Glutamatergic neuron (in vitro differentiated cells): ENCODE data around the gene FLAD1. TPM values are rescaled to one million over a fixed set of nuclear protein-coding genes. Genes with fewer than 3 reads are reported as not detected.

Experiments used
- DNase-seq: peaks from one replicate; pipeline ENCODE4 v3.0.0; 2022
- H3K27ac Mint-ChIP-seq: one replicate; pipeline ENCODE4 v1.8.0; 2020; ENCODE audit warnings: mild to moderate bottlenecking, mixed read lengths, inconsistent platforms; ENCODE audit not compliant: unreplicated experiment
- H3K27me3 Mint-ChIP-seq: one replicate; pipeline ENCODE4 v1.8.0; 2020; ENCODE audit warnings: mild to moderate bottlenecking, moderate library complexity, mixed read lengths, inconsistent platforms; ENCODE audit not compliant: unreplicated experiment
- H3K36me3 Mint-ChIP-seq: one replicate; pipeline ENCODE4 v1.8.0; 2020; ENCODE audit warnings: mild to moderate bottlenecking, mixed read lengths, inconsistent platforms; ENCODE audit not compliant: unreplicated experiment
- H3K4me1 Mint-ChIP-seq: one replicate; pipeline ENCODE4 v1.8.0; 2020; ENCODE audit warnings: mild to moderate bottlenecking, low read depth, mixed read lengths, inconsistent platforms; ENCODE audit not compliant: unreplicated experiment
- H3K4me3 Mint-ChIP-seq: one replicate; pipeline ENCODE4 v1.8.0; 2020; ENCODE audit warnings: mild to moderate bottlenecking, mixed read lengths, inconsistent platforms; ENCODE audit not compliant: unreplicated experiment
- H3K9me3 Mint-ChIP-seq: one replicate; pipeline ENCODE4 v1.8.0; 2020; ENCODE audit warnings: mild to moderate bottlenecking, moderate library complexity, mixed read lengths, inconsistent platforms; ENCODE audit not compliant: unreplicated experiment
- total RNA-seq: library from RNA; stranded (reverse); fragmentation: NEBNext Ultra II Directional; extraction: Animal tissue kit (Norgen Biotek cat#: 25700); gene quantifications from one replicate; pipeline ENCODE4 v1.2.1, GENCODE V29; 2021; ENCODE audit not compliant: unreplicated experiment
- TF ChIP-seq, protein P1 (sequence below): fragments of 200-600 bp; sonication (generic); IDR thresholded peaks from one replicate; pipeline ENCODE4 v1.5.0; 2021; ENCODE audit not compliant: partially characterized antibody, unreplicated experiment

Gene FLAD1
- total RNA-seq, 1 donor from 2014 or later = 68.8 TPM

DNA sequence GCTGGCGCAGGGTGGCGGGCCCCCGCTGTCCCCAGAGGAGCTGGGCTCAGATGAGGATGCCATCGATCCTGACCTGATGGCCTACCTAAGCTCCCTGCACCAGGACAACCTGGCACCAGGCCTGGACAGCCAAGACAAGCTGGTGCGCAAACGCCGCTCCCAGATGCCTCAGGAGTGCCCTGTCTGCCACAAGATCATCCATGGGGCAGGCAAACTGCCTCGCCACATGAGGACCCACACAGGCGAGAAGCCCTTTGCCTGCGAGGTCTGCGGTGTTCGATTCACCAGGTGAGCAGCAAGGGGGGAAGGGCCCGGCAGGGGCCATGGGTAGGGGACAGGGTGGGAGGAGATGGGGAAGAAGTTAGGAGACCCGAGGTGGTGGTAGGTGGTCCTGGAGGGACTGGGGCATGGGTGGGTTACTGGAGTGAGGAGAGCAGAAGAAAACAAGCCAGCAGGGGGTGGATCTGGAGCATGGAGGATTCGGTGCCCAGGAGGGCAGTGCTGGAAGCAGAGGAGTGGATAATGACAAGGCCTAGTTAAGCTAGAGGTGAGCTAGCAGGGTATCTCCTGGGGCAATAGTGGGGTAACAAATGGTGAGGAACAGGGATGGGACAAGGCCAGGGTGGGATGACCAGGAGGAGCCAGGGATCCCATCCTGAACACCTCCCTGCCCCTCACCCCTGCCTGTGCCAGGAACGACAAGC, 32.5 kb downstream of the FLAD1 start:
- peak overlapping the region; percentile 42 for H3K4me3 Mint-ChIP-seq
- peaks cover 12% of the 10 kb centered on the region for H3K9me3 Mint-ChIP-seq
- H3K36me3 Mint-ChIP-seq = no peaks in the 10 kb centered on the region
- TF ChIP-seq, protein P1, sequence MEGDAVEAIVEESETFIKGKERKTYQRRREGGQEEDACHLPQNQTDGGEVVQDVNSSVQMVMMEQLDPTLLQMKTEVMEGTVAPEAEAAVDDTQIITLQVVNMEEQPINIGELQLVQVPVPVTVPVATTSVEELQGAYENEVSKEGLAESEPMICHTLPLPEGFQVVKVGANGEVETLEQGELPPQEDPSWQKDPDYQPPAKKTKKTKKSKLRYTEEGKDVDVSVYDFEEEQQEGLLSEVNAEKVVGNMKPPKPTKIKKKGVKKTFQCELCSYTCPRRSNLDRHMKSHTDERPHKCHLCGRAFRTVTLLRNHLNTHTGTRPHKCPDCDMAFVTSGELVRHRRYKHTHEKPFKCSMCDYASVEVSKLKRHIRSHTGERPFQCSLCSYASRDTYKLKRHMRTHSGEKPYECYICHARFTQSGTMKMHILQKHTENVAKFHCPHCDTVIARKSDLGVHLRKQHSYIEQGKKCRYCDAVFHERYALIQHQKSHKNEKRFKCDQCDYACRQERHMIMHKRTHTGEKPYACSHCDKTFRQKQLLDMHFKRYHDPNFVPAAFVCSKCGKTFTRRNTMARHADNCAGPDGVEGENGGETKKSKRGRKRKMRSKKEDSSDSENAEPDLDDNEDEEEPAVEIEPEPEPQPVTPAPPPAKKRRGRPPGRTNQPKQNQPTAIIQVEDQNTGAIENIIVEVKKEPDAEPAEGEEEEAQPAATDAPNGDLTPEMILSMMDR = no peak
- DNase-seq = no peak
- H3K4me1 Mint-ChIP-seq = peaks cover 20% of the 10 kb centered on the region
- H3K27ac Mint-ChIP-seq = no peak overlapping the region
- peaks cover 6% of the 10 kb centered on the region for H3K27me3 Mint-ChIP-seq

DNA sequence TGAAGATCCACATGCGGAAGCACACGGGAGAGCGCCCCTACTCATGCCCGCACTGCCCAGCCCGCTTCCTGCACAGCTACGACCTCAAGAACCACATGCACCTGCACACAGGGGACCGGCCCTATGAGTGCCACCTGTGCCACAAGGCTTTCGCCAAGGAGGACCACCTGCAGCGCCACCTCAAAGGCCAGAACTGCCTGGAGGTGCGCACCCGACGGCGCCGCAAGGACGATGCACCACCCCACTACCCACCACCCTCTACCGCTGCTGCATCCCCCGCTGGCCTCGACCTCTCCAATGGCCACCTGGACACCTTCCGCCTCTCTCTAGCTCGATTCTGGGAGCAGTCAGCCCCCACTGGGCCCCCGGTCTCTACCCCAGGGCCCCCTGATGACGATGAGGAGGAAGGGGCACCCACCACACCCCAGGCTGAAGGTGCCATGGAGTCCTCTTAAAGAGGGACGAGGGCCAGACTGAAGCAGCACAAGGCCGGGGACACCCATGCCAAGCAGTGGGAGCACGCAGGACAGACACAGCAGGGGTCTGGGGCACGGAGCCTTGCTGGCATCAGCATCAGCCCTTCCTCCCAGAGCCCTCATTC, 33.2 kb downstream of the FLAD1 start:
- H3K27me3 Mint-ChIP-seq = peaks cover 7% of the 10 kb centered on the region
- peaks cover 12% of the 10 kb centered on the region for H3K9me3 Mint-ChIP-seq
- H3K36me3 Mint-ChIP-seq = no peaks in the 10 kb centered on the region
- DNase-seq = no peak
- H3K27ac Mint-ChIP-seq = no peak overlapping the region
- TF ChIP-seq, protein P1 = no peak
- H3K4me3 Mint-ChIP-seq = peak overlapping the region; percentile 59
- peaks cover 20% of the 10 kb centered on the region for H3K4me1 Mint-ChIP-seq

DNA sequence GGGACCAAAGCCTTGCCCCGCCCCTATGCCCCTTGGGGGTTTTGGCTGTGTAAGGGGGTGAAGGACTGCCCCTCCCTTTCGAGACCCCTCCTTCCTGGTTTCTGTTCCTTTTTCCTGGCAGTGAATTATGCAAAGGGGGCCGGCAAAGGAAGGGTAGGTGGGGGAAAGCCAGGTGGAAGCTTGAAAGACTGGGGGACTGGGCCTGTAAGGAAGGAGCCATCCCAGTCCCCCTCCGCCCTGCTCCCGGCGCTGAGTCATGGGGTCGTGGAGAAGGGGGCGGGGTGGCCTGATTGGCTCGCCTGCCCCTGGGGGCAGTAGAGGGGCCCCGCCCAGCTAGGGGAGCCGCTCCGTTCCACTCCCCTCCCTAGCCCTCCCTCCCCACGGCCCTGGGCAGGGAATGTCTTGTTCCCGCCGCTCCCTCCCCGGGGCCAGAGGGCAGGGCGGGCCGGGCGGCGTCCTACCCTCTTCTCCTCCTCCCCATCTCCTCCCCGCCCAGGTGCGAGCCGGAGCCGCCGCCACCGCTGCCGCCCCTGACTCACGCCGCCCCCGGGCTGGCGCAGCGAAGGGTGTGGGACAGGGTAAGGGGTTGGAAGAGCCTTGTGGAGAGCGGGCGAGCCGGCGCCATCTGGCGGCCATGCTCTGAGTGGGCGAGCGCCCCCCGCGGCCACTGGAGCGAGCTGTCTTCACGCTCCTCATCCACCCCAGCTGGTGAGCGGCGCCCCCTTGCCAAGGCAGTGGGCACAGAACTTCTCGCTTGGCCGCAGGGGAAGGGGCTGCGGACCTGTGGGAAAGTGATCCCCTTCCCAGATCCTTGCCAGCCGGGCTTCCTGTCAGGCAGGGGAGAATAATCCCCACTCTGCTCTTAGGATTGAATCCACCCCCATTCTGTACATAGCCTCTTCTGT, 34.1 kb downstream of the FLAD1 start:
- H3K27ac Mint-ChIP-seq = peak overlapping the region; percentile 92
- H3K9me3 Mint-ChIP-seq = peaks cover 12% of the 10 kb centered on the region
- H3K4me3 Mint-ChIP-seq = peak overlapping the region; percentile 72
- TF ChIP-seq, protein P1 = peak; percentile 93
- H3K27me3 Mint-ChIP-seq = peaks cover 12% of the 10 kb centered on the region
- peaks cover 19% of the 10 kb centered on the region for H3K4me1 Mint-ChIP-seq
- no peaks in the 10 kb centered on the region for H3K36me3 Mint-ChIP-seq
- peak; percentile 93 for DNase-seq

DNA sequence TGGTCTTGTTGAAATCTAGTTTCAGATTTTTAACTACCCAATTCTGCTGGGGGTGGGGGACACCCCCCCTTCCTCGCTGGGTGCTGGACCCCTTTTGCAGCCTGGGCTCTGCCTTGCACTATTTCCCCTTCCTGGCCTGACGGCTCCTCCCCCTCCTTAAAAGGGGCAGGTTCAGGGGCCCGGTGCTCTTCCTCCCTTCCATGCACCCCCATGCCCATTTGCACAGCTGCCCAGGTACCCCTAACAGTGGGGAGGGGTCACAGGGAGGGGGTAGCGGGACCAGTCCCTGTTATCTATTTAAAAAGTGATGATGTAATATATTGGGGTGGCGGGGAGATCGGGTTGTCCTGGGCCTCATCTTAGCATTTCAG, 34.8 kb downstream of the FLAD1 start:
- Mint-ChIP-seq H3K9me3 (peaks cover 12% of the 10 kb centered on the region), H3K27ac (peak overlapping the region; percentile 84), H3K4me1 (peaks cover 19% of the 10 kb centered on the region)

More for the DNA sequence above, 34.8 kb downstream of the FLAD1 start:
- peak overlapping the region; percentile 71 for H3K4me3 Mint-ChIP-seq
- DNase-seq = no peak
- TF ChIP-seq, protein P1 = no peak
- no peaks in the 10 kb centered on the region for H3K36me3 Mint-ChIP-seq
- H3K27me3 Mint-ChIP-seq = peaks cover 12% of the 10 kb centered on the region
